IPS-15b (cell line): ENCODE data around the gene GRIK1.

Experiments
- H3K27me3 ChIP-seq: one replicate; pipeline ENCODE4 v1.6.1; 2013; ENCODE audit warnings: low read length; ENCODE audit not compliant: control insufficient read depth, insufficient read depth
- H3K36me3 ChIP-seq: one replicate; pipeline ENCODE4 v1.6.1; 2013; ENCODE audit warnings: low read length; ENCODE audit not compliant: control insufficient read depth, insufficient read depth
- H3K4me1 ChIP-seq: one replicate; pipeline ENCODE4 v1.6.1; 2013; ENCODE audit warnings: mild to moderate bottlenecking, low read length; ENCODE audit not compliant: control insufficient read depth, insufficient read depth
- H3K4me3 ChIP-seq: one replicate; pipeline ENCODE4 v1.5.1; 2013; ENCODE audit warnings: low read depth, low read length
- H3K9ac ChIP-seq: one replicate; pipeline ENCODE4 v1.6.1; 2013; ENCODE audit warnings: low read depth, mild to moderate bottlenecking, low read length
- H3K9me3 ChIP-seq: one replicate; pipeline ENCODE4 v1.6.1; 2013; ENCODE audit warnings: mild to moderate bottlenecking, low read length; ENCODE audit not compliant: control insufficient read depth, insufficient read depth

Gene GRIK1

DNA sequence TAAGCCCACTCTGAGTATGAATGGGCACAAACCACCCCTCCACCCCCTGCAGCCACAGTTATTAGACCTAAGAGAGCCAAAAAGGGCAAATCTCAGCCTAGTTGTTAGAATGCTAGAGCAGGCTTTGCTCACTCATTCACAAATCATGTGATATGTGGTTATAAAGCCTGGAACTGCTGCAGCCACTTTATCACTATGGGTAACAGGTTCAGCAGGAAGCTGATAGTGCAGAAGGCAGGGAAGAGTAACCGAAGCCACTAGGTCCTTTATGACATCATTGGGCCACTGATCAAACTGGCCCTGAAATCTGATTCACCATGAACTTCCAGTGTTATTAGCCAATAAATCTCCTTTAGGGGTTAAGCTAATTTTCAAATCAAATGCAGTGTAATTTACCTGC is 134.7 kb downstream of the GRIK1 start:
- Histone ChIP-seq H3K9ac (no peak overlapping the region), H3K4me3 (no peak overlapping the region), H3K9me3 (no peaks in the 10 kb centered on the region), H3K27me3 (no peaks in the 10 kb centered on the region), H3K36me3 (no peaks in the 10 kb centered on the region), H3K4me1 (no peaks in the 10 kb centered on the region)

DNA sequence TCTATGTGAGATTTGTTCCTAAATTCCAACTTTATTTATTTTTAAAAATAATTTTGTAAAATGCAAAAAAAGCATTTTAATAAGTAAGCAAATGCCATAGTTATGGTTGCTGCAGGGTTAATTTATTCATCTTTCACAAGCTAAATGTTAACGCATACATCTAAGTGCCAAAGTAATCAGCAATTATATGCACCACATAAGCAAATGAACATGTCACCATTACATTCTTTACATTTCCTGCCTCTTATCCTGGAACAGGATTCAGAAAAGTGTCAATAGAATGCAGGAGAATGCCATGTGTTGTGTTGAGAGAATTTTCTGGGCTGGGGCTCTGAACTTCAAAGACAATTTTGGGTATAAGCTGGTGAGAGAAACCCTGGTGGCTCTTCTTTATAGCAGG is 136.6 kb downstream of the GRIK1 start:
- no peak overlapping the region for H3K9ac ChIP-seq
- H3K36me3 ChIP-seq, result no peaks in the 10 kb centered on the region
- H3K4me1 ChIP-seq, result peaks cover 5% of the 10 kb centered on the region
- H3K27me3 ChIP-seq, result no peaks in the 10 kb centered on the region
- H3K9me3 ChIP-seq, result no peaks in the 10 kb centered on the region
- no peak overlapping the region for H3K4me3 ChIP-seq

- H3K36me3 ChIP-seq, result no peaks in the 10 kb centered on the region
- H3K27me3 ChIP-seq, result no peaks in the 10 kb centered on the region
Observed at GRCh38 chr21:29801122-29801521, 138.7 kb downstream of the GRIK1 start.

GRCh38 chr21:29800056-29800455 is 139.7 kb downstream of the GRIK1 start:
- Histone ChIP-seq H3K9me3 (no peaks in the 10 kb centered on the region), H3K9ac (no peak overlapping the region), H3K36me3 (no peaks in the 10 kb centered on the region), H3K4me3 (no peak overlapping the region), H3K27me3 (no peaks in the 10 kb centered on the region), H3K4me1 (peaks cover 5% of the 10 kb centered on the region)

More at GRCh38 chr21:29801122-29801521, 138.7 kb downstream of the GRIK1 start:
- H3K9me3 ChIP-seq, result no peaks in the 10 kb centered on the region
- H3K9ac ChIP-seq, result no peak overlapping the region
- no peak overlapping the region for H3K4me3 ChIP-seq
- H3K4me1 ChIP-seq, result peaks cover 5% of the 10 kb centered on the region

- H3K4me3 ChIP-seq, result no peak overlapping the region
- no peaks in the 10 kb centered on the region for H3K27me3 ChIP-seq
- H3K36me3 ChIP-seq, result no peaks in the 10 kb centered on the region
- H3K4me1 ChIP-seq, result peaks cover 5% of the 10 kb centered on the region
- H3K9me3 ChIP-seq, result no peaks in the 10 kb centered on the region
- no peak overlapping the region for H3K9ac ChIP-seq
Observed at GRCh38 chr21:29798840-29799239, 141.0 kb downstream of the GRIK1 start.

GRCh38 chr21:29797155-29797554 is 142.6 kb downstream of the GRIK1 start:
- Histone ChIP-seq H3K27me3 (no peaks in the 10 kb centered on the region), H3K4me1 (peaks cover 10% of the 10 kb centered on the region), H3K9me3 (no peaks in the 10 kb centered on the region), H3K9ac (no peak overlapping the region), H3K4me3 (no peak overlapping the region), H3K36me3 (no peaks in the 10 kb centered on the region)

DNA sequence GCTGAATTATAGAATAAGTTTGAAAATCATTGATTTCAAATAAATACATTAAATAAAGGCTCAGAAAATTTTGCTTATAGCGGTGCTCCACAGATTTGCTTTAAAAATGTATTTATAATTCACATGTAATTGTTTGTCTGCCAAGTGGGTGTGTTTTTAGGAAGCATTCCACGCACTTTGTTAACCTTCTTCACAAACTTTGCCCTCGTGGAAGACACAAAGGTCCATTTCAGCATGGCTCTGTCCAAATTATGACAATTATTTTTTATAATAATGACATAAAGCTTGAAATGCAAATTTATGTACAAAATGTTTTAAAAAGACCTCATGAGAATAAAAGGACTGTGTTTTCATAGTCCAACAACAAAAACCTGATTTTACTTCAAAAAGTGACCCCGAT is 146.1 kb downstream of the GRIK1 start:
- no peaks in the 10 kb centered on the region for H3K9me3 ChIP-seq
- no peak overlapping the region for H3K9ac ChIP-seq
- H3K4me3 ChIP-seq, result no peak overlapping the region
- no peaks in the 10 kb centered on the region for H3K27me3 ChIP-seq
- peaks cover 6% of the 10 kb centered on the region for H3K4me1 ChIP-seq
- no peaks in the 10 kb centered on the region for H3K36me3 ChIP-seq

DNA sequence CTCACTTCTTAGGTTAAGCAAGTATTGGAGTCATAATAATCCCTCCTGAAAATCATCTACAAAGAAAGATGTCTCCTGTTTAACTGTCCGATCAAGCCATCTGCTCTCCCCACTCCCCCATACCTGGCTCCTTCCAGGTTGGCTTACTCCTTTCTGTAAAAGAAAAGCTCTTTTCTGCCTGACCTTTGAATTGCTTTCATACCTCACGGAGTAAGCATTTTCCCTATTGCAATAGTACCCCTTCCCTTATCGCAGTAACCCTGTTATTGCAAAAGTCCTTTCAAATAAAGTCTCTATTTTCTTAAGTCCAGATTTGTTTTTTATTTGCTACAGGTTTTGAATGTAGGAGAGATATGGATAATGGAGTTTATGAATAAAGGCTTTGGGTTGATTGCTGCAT is 150.4 kb downstream of the GRIK1 start:
- Histone ChIP-seq H3K27me3 (no peaks in the 10 kb centered on the region), H3K4me3 (no peak overlapping the region), H3K4me1 (peaks cover 14% of the 10 kb centered on the region), H3K9me3 (no peaks in the 10 kb centered on the region), H3K36me3 (no peaks in the 10 kb centered on the region), H3K9ac (no peak overlapping the region)

DNA sequence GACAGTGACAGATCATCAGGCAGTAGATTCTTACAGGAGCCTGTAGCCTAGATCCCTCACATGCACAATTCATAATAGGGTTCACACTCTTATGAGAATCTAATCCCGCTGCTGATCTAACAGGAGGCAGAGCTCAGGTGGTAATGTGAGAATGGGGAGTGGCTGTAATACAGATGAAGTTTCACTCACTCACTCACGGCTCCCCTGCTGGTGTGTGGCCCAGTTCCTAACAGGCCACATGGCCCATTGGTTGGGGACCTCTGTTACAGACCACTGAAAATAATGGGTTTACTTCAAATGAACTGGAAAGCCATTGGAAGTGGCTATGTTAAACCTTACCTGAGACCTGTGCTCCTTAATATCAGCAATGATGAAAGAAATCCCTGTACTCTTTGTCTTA is 151.0 kb downstream of the GRIK1 start:
- H3K9ac ChIP-seq, result no peak overlapping the region
- peaks cover 14% of the 10 kb centered on the region for H3K4me1 ChIP-seq
- no peaks in the 10 kb centered on the region for H3K36me3 ChIP-seq
- no peaks in the 10 kb centered on the region for H3K27me3 ChIP-seq
- H3K4me3 ChIP-seq, result no peak overlapping the region
- no peaks in the 10 kb centered on the region for H3K9me3 ChIP-seq

GRCh38 chr21:29787361-29787909 is 152.4 kb downstream of the GRIK1 start:
- Histone ChIP-seq H3K36me3 (no peaks in the 10 kb centered on the region), H3K27me3 (no peaks in the 10 kb centered on the region), H3K9ac (no peak overlapping the region), H3K4me1 (peaks cover 10% of the 10 kb centered on the region), H3K9me3 (no peaks in the 10 kb centered on the region), H3K4me3 (no peak overlapping the region)

- H3K9me3 ChIP-seq, result no peaks in the 10 kb centered on the region
- no peaks in the 10 kb centered on the region for H3K27me3 ChIP-seq
- H3K4me3 ChIP-seq, result no peak overlapping the region
- H3K4me1 ChIP-seq, result peaks cover 10% of the 10 kb centered on the region
- H3K9ac ChIP-seq, result no peak overlapping the region
- no peaks in the 10 kb centered on the region for H3K36me3 ChIP-seq
Observed at GRCh38 chr21:29786496-29787360, 153.1 kb downstream of the GRIK1 start.

DNA sequence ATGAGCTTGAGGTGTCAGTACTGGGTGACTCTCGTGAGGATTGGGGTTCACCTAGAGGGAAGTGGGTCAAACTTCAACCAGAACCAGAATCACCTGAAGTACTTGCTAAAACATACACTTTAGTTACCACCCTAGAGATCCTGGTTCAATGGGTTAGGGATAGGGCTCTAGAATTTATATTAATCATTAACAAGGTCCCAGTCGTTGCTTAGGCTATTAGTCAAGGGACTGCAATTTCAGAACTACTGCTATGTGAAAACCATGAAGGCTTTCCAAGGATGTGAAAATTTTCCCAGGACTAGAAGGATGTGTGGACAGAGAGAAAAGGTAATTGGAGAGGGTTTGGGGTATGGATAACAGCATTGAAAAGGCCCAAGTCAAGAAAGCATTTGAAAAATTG is 162.6 kb downstream of the GRIK1 start:
- no peaks in the 10 kb centered on the region for H3K27me3 ChIP-seq
- no peak overlapping the region for H3K4me3 ChIP-seq
- H3K9me3 ChIP-seq, result no peaks in the 10 kb centered on the region
- no peaks in the 10 kb centered on the region for H3K36me3 ChIP-seq
- no peak overlapping the region for H3K9ac ChIP-seq
- H3K4me1 ChIP-seq, result peaks cover 4% of the 10 kb centered on the region
